Testis (tissue), 3 donors: Measurements from ENCODE around the gene OR1N1. TPM values are rescaled to one million over a fixed set of nuclear protein-coding genes. Genes with fewer than 3 reads are reported as not detected.
"Not testable (repeated sequence)": the region's sequence is repeated elsewhere in the genome, so short reads cannot be mapped to it uniquely, and the experiment has no call there.

Experiments
- DNase-seq: peaks from one replicate; pipeline ENCODE4 v3.0.0-alpha.2; 2019
- H3K27ac ChIP-seq, 2 donors: fragments of 200-600 bp; sonication (generic); one replicate each; pipeline ENCODE4 v1.5.1; 2019
- H3K27me3 ChIP-seq: fragments of 200-600 bp; sonication (generic); one replicate; pipeline ENCODE4 v1.5.1; 2019
- H3K36me3 ChIP-seq: fragments of 200-600 bp; sonication (generic); one replicate; pipeline ENCODE4 v1.5.1; 2017; ENCODE audit warnings: low read depth; ENCODE audit errors: missing control alignments
- H3K4me1 ChIP-seq: fragments of 200-600 bp; sonication (generic); one replicate; pipeline ENCODE4 v1.5.1; 2019
- H3K4me3 ChIP-seq, 2 donors: fragments of 200-600 bp; sonication (generic); one replicate each; pipeline ENCODE4 v1.5.1; 2017 to 2019
- H3K9me3 ChIP-seq: fragments of 200-600 bp; sonication (generic); one replicate; pipeline ENCODE4 v1.5.1; 2017
- CTCF ChIP-seq, 3 experiments: fragments of 450-650 bp in 2 of 3; fragments of 200-600 bp in 1 of 3; sonication (generic) in 1 of 3; IDR thresholded peaks; one replicate each; pipeline ENCODE4 v1.5.1; 2016 to 2019; ENCODE audit warnings: antibody characterized with exemption in 3 of 3, mild to moderate bottlenecking in 2 of 3, moderate library complexity in 1 of 3
- POLR2A ChIP-seq: fragments of 450-650 bp; IDR thresholded peaks from one replicate; pipeline ENCODE4 v1.6.1; 2017; ENCODE audit warnings: antibody characterized with exemption, mild to moderate bottlenecking, moderate library complexity
- WGBS, 2 donors: methylation state at CpG; one replicate each; pipeline ENCODE4 v1.1.5; 2018; 5-methylcytosine and 5-hydroxymethylcytosine counted together
- intact Hi-C: fragments of 100-400 bp; cut with DNase I; formaldehyde crosslinking; loops from one replicate; pipeline ENCODE4 v1.15.1; 2023; ENCODE audit warnings: low total_unique reads
- polyA plus RNA-seq: library from polyadenylated mRNA; stranded (reverse); fragments of 350-450 nt; fragmentation: Illumina TruSeq; extraction: RNeasy Lipid Tissue Mini Kit (QIAGEN cat#74804); gene quantifications from one replicate; pipeline ENCODE4 v1.2.3, GENCODE V29; 2014; ENCODE audit warnings: low read depth, low replicate concordance; ENCODE audit not compliant: insufficient read depth
- total RNA-seq, 2 donors: library from RNA; depleted of rRNA; stranded (reverse); fragments of >200 nt; gene quantifications; one replicate each; pipeline ENCODE4 v1.2.3, GENCODE V29; 2016

OR1N1 gene
- total and polyA plus RNA-seq, 3 donors from 2014 or later, result 0.62 TPM; not detected in 2

GRCh38 chr9:122561446-122561845 lies 34.4 kb upstream of the OR1N1 start:
- WGBS, 2 donors, result 81 to 88% methylated on average over 4 of the region's 4 CpGs
- Histone ChIP-seq H3K36me3 (no peaks in the 10 kb centered on the region), H3K27me3 (no peaks in the 10 kb centered on the region), H3K4me3 (no peak overlapping the region), H3K4me1 (no peaks in the 10 kb centered on the region), H3K27ac (no peak overlapping the region), H3K9me3 (no peaks in the 10 kb centered on the region)
- no peak for DNase-seq
- intact Hi-C loops, result no loop called here
- TF ChIP-seq POLR2A (no peak), CTCF (IDR thresholded peaks at IDR 0.05) (no peak)

- intact Hi-C loops, result no loop called here
- Histone ChIP-seq H3K4me1 (no peaks in the 10 kb centered on the region), H3K4me3 (no peak within 1 kb of the TSS), H3K9me3 (no peaks in the 10 kb centered on the region), H3K27me3 (no peaks in the 10 kb centered on the region), H3K36me3 (no peaks in the 10 kb centered on the region), H3K27ac (no peak within 1 kb of the TSS)
- TF ChIP-seq POLR2A, result no peak
- TF ChIP-seq CTCF (IDR thresholded peaks at IDR 0.05), result no peak
- WGBS, 2 donors, result 71 to 90% methylated on average over 2 of the region's 2 CpGs
- DNase-seq, result no peak
These were observed 25.7 kb upstream of the OR1N1 start, which contains the start of gene OR1N2 for GRCh38 chr9:122552812-122553211. Gene OR1N2 (plus strand): TSS chr9:122553112. CDS start chr9:122553212, 100 bp downstream.

- H3K27me3 ChIP-seq, result no peaks in the 10 kb centered on the region
- H3K36me3 ChIP-seq, result no peaks in the 10 kb centered on the region
- no peak for TF ChIP-seq CTCF (IDR thresholded peaks at IDR 0.05)
- no peak for TF ChIP-seq POLR2A
- no peaks in the 10 kb centered on the region for H3K4me1 ChIP-seq
- 62 to 66% methylated on average over 5 of the region's 5 CpGs for WGBS, 2 donors
- intact Hi-C loops, result no loop called here
- H3K9me3 ChIP-seq, result no peaks in the 10 kb centered on the region
- no peak for DNase-seq
- no peak overlapping the region for H3K4me3 ChIP-seq
- H3K27ac ChIP-seq, result no peak overlapping the region
These were observed 24.3 kb upstream of the OR1N1 start for GRCh38 chr9:122551371-122551770.

- no peak overlapping the region for H3K27ac ChIP-seq
- no peak for DNase-seq
- WGBS, 2 donors, result 46 to 61% methylated on average over 8 of the region's 8 CpGs
- no peaks in the 10 kb centered on the region for H3K4me1 ChIP-seq
- no peaks in the 10 kb centered on the region for H3K9me3 ChIP-seq
- H3K36me3 ChIP-seq, result no peaks in the 10 kb centered on the region
- intact Hi-C loops, result no loop called here
- TF ChIP-seq CTCF (IDR thresholded peaks at IDR 0.05), result no peak
- no peak for TF ChIP-seq POLR2A
- H3K4me3 ChIP-seq, result no peak overlapping the region
- H3K27me3 ChIP-seq, result no peaks in the 10 kb centered on the region
These were observed 19.1 kb upstream of the OR1N1 start for GRCh38 chr9:122546196-122546595.

- 72 to 73% methylated on average over 2 of the region's 2 CpGs for WGBS, 2 donors
- Histone ChIP-seq H3K27ac (no peak overlapping the region), H3K27me3 (no peaks in the 10 kb centered on the region), H3K4me1 (no peaks in the 10 kb centered on the region), H3K9me3 (no peaks in the 10 kb centered on the region), H3K36me3 (no peaks in the 10 kb centered on the region), H3K4me3 (no peak overlapping the region)
- TF ChIP-seq POLR2A, result no peak
- no peak for TF ChIP-seq CTCF (IDR thresholded peaks at IDR 0.05)
- no peak for DNase-seq
- intact Hi-C loops, result no loop called here
These were observed 11.7 kb upstream of the OR1N1 start for GRCh38 chr9:122538757-122539156.

- intact Hi-C loops, H3K9me3 ChIP-seq, H3K4me1 ChIP-seq, H3K27me3 ChIP-seq, H3K4me3 ChIP-seq, H3K36me3 ChIP-seq, DNase-seq, H3K27ac ChIP-seq: not testable (repeated sequence)
- 66 to 68% methylated on average over 7 of the region's 7 CpGs for WGBS, 2 donors
These were observed 10.0 kb upstream of the OR1N1 start for GRCh38 chr9:122537066-122537465.
